Panc1 (cell line): ENCODE results near the gene CIAO3. TPM values are rescaled to one million over a fixed set of nuclear protein-coding genes. Genes with fewer than 3 reads are reported as not detected.

ENCODE experiments used
- ATAC-seq: fragments of 200-7000 bp; cut with Tn5 transposase; 2 replicates; pipeline ENCODE4 v1.9.1; 2020; ENCODE audit warnings: mild to moderate bottlenecking, moderate library complexity
- BruUV-seq: library from RNA; stranded (reverse); fragments of 400-500 nt; replicated peaks from 2 replicates; lab custom pipeline; 2021; lab: Mats Ljungman, UMichigan
- CTCF ChIA-PET: fragments of 300-600 bp; sonication (Branson Sonifier 250); formaldehyde crosslinking; loops from one replicate; lab custom pipeline; 2022; ENCODE audit warnings: antibody characterized with exemption; lab: Charles Lee
- POLR2A ChIA-PET: fragments of 300-600 bp; sonication (Branson Sonifier 250); formaldehyde crosslinking; loops from one replicate; lab custom pipeline; 2022; ENCODE audit warnings: antibody characterized with exemption; lab: Charles Lee
- DNase-seq: peaks from one replicate; pipeline ENCODE4 v3.0.0-alpha.2; 2010; ENCODE audit warnings: low read depth, low spot score
- H3K27ac ChIP-seq: 2 replicates; pipeline ENCODE4 v1.5.1; 2011; ENCODE audit warnings: mild to moderate bottlenecking, low read length, inconsistent platforms
- H3K27me3 ChIP-seq: fragments of 200-500 bp; sonication (Bioruptor generic); 2 replicates; pipeline ENCODE4 v1.6.0; 2014; ENCODE audit warnings: low read length, inconsistent platforms; ENCODE audit not compliant: control insufficient read depth, insufficient read depth
- H3K36me3 ChIP-seq: fragments of 200-500 bp; sonication (Bioruptor generic); 2 replicates; pipeline ENCODE4 v1.5.1; 2014; ENCODE audit warnings: inconsistent platforms, mild to moderate bottlenecking, low read length, moderate library complexity; ENCODE audit not compliant: control insufficient read depth, insufficient read depth
- H3K4me1 ChIP-seq: 2 replicates; pipeline ENCODE4 v1.5.1; 2011; ENCODE audit warnings: inconsistent platforms, mild to moderate bottlenecking, low read length, moderate library complexity; ENCODE audit not compliant: control insufficient read depth, insufficient read depth
- H3K4me3 ChIP-seq, 2 experiments: 2 replicates each; pipeline ENCODE4 v1.5.1; 2011 to 2012; ENCODE audit warnings: low read depth in 2 of 2, low read length in 2 of 2, mild to moderate bottlenecking in 2 of 2, inconsistent platforms in 1 of 2, moderate library complexity in 1 of 2
- H3K9me3 ChIP-seq: fragments of 200-500 bp; sonication (Bioruptor generic); 2 replicates; pipeline ENCODE4 v1.5.1; 2014; ENCODE audit warnings: low read depth, mild to moderate bottlenecking, inconsistent platforms, low read length, moderate library complexity; ENCODE audit not compliant: control insufficient read depth, insufficient read depth
- POLR2AphosphoS5 ChIP-seq: IDR thresholded peaks from 2 replicates; pipeline ENCODE4 v1.6.1; 2012; ENCODE audit warnings: mild to moderate bottlenecking, low read depth, low read length, moderate library complexity
- SIN3A ChIP-seq: IDR thresholded peaks from 2 replicates; pipeline ENCODE4 v1.6.1; 2012; ENCODE audit warnings: low read depth, mild to moderate bottlenecking, low read length, moderate library complexity, borderline replicate concordance; ENCODE audit not compliant: insufficient read depth
- TCF7L2 ChIP-seq: IDR thresholded peaks from 2 replicates; pipeline ENCODE4 v1.6.1; 2011; ENCODE audit warnings: mild to moderate bottlenecking, low read depth, low read length, inconsistent platforms
- in situ Hi-C: cut with HindIII; loops from 2 replicates; pipeline ENCODE4 v1.10.0; 2016; ENCODE audit warnings: low sequenced_read_pairs, low pct_unique_long_range_greater_than_20kb
- intact Hi-C: fragments of 100-400 bp; cut with micrococcal nuclease; formaldehyde crosslinking; loops from one replicate; pipeline ENCODE4 v1.10.0; 2022; ENCODE audit not compliant: unreplicated experiment
- total RNA-seq: library from RNA; stranded (reverse); gene quantifications from one replicate; pipeline ENCODE4 v1.2.1, GENCODE V29; 2021; ENCODE audit not compliant: unreplicated experiment
- TF ChIP-seq, protein P1 (sequence below), 2 experiments: IDR thresholded peaks; 2 replicates each; pipeline ENCODE4 v1.6.1; 2011 to 2012; ENCODE audit warnings: low read depth in 2 of 2, control low read depth in 1 of 2, low read length in 1 of 2, mild to moderate bottlenecking in 1 of 2, moderate library complexity in 1 of 2; ENCODE audit not compliant: insufficient read depth in 1 of 2
- TF ChIP-seq, protein P2 (sequence below): fragments of 450-650 bp; IDR thresholded peaks from 2 replicates; pipeline ENCODE4 v1.5.1; 2017; ENCODE audit warnings: mild to moderate bottlenecking

CIAO3 gene
- total RNA-seq, 1 experiment from 2014 or later = 34.0 TPM

DNA sequence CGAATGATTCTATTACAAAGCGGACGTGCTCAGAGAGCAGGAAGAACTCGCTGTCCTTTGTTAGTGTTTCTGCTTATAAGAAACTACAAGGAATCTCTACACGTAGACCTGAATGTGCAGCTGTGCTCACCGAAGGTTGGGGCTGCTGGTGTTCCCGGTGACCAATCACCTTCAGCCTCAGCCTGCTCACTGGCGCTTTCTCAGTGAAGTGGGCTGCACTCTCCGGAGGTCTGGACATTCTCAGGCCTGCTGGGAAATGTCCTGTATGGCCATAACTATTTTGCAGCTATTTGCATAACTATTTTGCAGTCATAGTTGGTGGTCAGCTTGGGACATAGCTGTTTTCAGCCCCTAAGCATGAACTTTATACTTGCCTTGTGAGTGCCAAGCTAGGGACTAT, 9.7 kb upstream of the CIAO3 start:
- in situ Hi-C loops = no loop called here
- CTCF ChIA-PET = no interaction called here
- POLR2A ChIA-PET = no interaction called here

DNA sequence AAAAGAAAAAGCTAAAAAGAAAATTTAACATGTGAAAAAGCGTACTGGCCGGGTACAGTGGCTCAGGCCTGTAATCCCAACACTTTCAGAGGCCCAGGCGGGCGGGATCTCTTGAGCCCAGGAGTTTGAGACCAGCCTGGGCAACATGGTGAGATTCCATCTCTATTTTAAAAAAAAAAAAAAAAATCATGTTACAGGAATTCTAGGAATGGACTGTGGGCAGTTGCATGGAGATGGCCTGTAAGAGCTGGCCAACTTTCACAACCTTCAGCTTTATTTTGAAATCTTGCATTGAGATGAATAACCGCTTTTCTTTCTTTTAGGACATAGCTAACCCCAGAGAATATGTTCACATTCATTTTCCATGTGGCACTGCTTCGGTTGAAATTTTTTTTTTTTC, 8.2 kb upstream of the CIAO3 start:
- no peak overlapping the region for H3K4me3 ChIP-seq
- in situ Hi-C loops = no loop called here
- H3K9me3 ChIP-seq = no peaks in the 10 kb centered on the region
- TF ChIP-seq SIN3A = no peak
- TF ChIP-seq, protein P1, sequence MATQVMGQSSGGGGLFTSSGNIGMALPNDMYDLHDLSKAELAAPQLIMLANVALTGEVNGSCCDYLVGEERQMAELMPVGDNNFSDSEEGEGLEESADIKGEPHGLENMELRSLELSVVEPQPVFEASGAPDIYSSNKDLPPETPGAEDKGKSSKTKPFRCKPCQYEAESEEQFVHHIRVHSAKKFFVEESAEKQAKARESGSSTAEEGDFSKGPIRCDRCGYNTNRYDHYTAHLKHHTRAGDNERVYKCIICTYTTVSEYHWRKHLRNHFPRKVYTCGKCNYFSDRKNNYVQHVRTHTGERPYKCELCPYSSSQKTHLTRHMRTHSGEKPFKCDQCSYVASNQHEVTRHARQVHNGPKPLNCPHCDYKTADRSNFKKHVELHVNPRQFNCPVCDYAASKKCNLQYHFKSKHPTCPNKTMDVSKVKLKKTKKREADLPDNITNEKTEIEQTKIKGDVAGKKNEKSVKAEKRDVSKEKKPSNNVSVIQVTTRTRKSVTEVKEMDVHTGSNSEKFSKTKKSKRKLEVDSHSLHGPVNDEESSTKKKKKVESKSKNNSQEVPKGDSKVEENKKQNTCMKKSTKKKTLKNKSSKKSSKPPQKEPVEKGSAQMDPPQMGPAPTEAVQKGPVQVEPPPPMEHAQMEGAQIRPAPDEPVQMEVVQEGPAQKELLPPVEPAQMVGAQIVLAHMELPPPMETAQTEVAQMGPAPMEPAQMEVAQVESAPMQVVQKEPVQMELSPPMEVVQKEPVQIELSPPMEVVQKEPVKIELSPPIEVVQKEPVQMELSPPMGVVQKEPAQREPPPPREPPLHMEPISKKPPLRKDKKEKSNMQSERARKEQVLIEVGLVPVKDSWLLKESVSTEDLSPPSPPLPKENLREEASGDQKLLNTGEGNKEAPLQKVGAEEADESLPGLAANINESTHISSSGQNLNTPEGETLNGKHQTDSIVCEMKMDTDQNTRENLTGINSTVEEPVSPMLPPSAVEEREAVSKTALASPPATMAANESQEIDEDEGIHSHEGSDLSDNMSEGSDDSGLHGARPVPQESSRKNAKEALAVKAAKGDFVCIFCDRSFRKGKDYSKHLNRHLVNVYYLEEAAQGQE (IDR thresholded peaks at IDR 0.05; ENCODE audit: insufficient read depth in 1 of 2, low read depth in 2 of 2, low read length in 1 of 2) = no peak
- TF ChIP-seq, protein P2, sequence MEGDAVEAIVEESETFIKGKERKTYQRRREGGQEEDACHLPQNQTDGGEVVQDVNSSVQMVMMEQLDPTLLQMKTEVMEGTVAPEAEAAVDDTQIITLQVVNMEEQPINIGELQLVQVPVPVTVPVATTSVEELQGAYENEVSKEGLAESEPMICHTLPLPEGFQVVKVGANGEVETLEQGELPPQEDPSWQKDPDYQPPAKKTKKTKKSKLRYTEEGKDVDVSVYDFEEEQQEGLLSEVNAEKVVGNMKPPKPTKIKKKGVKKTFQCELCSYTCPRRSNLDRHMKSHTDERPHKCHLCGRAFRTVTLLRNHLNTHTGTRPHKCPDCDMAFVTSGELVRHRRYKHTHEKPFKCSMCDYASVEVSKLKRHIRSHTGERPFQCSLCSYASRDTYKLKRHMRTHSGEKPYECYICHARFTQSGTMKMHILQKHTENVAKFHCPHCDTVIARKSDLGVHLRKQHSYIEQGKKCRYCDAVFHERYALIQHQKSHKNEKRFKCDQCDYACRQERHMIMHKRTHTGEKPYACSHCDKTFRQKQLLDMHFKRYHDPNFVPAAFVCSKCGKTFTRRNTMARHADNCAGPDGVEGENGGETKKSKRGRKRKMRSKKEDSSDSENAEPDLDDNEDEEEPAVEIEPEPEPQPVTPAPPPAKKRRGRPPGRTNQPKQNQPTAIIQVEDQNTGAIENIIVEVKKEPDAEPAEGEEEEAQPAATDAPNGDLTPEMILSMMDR = no peak
- no peak for TF ChIP-seq TCF7L2
- TF ChIP-seq POLR2AphosphoS5 = no peak
- no TSS peak for BruUV-seq
- intact Hi-C loops = no loop called here
- H3K27ac ChIP-seq = no peak overlapping the region
- no peaks in the 10 kb centered on the region for H3K27me3 ChIP-seq
- CTCF ChIA-PET = no interaction called here
- DNase-seq = no peak
- ATAC-seq = no peak
- POLR2A ChIA-PET = interaction anchor here (0.6 kb wide), 1 partner anchor 39 kb away, joined by 3 read pairs; the partner anchor contains the start of gene RPUSD1
- H3K36me3 ChIP-seq = no peaks in the 10 kb centered on the region
- H3K4me1 ChIP-seq = no peaks in the 10 kb centered on the region

More for the DNA sequence above, 9.7 kb upstream of the CIAO3 start:
- intact Hi-C loops = no loop called here
- TF ChIP-seq POLR2AphosphoS5 (no peak), TCF7L2 (no peak), SIN3A (no peak)
- TF ChIP-seq, protein P1 (IDR thresholded peaks at IDR 0.05; ENCODE audit: insufficient read depth in 1 of 2, low read depth in 2 of 2, low read length in 1 of 2) = no peak
- TF ChIP-seq, protein P2 = no peak
- no peaks in the 10 kb centered on the region for H3K9me3 ChIP-seq
- no peaks in the 10 kb centered on the region for H3K4me1 ChIP-seq
- no TSS peak for BruUV-seq
- no peaks in the 10 kb centered on the region for H3K36me3 ChIP-seq
- H3K27ac ChIP-seq = no peak overlapping the region
- DNase-seq (no peak), ATAC-seq (no peak)
- H3K4me3 ChIP-seq = no peak overlapping the region
- H3K27me3 ChIP-seq = no peaks in the 10 kb centered on the region
